ENCODE results near the gene FBXL16.

The FBXL16 gene

GRCh38 chr16:727291-727977 is 21.8 kb upstream of the FBXL16 start (continued):
- TF ChIP-seq ZXDB (tag by site-specific recombination; IDR thresholded peaks at IDR 0.05) (peak; percentile 50; the same call in 1 of the 2 replicates), ZNF211 (tag by site-specific recombination; IDR thresholded peaks at IDR 0.05; ENCODE audit: low read depth) (no peak), ZBTB8A (tag by site-specific recombination; IDR thresholded peaks at IDR 0.05) (peak; percentile 88), ZNF501 (tag by site-specific recombination; IDR thresholded peaks at IDR 0.05) (0 out of 2 replicates have a peak, but pooled peaks have one; percentile 31), ZNF529 (tag by site-specific recombination; IDR thresholded peaks at IDR 0.05; ENCODE audit: insufficient replicate concordance) (no peak), ZNF362 (tag by site-specific recombination; IDR thresholded peaks at IDR 0.05) (no peak), ZNF670 (tag by site-specific recombination; IDR thresholded peaks at IDR 0.05; ENCODE audit: low read depth) (no peak), HOXA7 (CRISPR knock-in tag; IDR thresholded peaks at IDR 0.05; ENCODE audit: borderline replicate concordance) (no peak), ZNF138 (tag by site-specific recombination; IDR thresholded peaks at IDR 0.05; ENCODE audit: borderline replicate concordance) (no peak), ZSCAN5A (tag by site-specific recombination; IDR thresholded peaks at IDR 0.05) (no peak), ZNF16 (tag by site-specific recombination; IDR thresholded peaks at IDR 0.05; ENCODE audit: low read depth) (no peak), KLF8 (tag by site-specific recombination; IDR thresholded peaks at IDR 0.05) (peak; percentile 75; the same call in 1 of the 2 replicates), KLF7 (tag by site-specific recombination; IDR thresholded peaks at IDR 0.05; ENCODE audit: borderline replicate concordance) (no peak), ZNF248 (tag by site-specific recombination; IDR thresholded peaks at IDR 0.05) (no peak), ZNF645 (tag by site-specific recombination; IDR thresholded peaks at IDR 0.05) (peak; percentile 64; the same call in 1 of the 2 replicates), ZNF366 (tag by site-specific recombination; conservative IDR thresholded peaks at IDR 0.05) (no peak), KLF10 (tag by site-specific recombination; IDR thresholded peaks at IDR 0.05) (0 out of 2 replicates have a peak, but pooled peaks have one; percentile 21), ZSCAN16 (tag by site-specific recombination; IDR thresholded peaks at IDR 0.05) (0 out of 2 replicates have a peak, but pooled peaks have one; percentile 33), YY2 (tag by site-specific recombination; IDR thresholded peaks at IDR 0.05) (no peak), SP3 (tag by site-specific recombination; IDR thresholded peaks at IDR 0.05) (peak; percentile 45), ZBTB48 (tag by site-specific recombination; IDR thresholded peaks at IDR 0.05) (peak; percentile 67; the same call in 1 of the 2 replicates), GLI2 (tag by site-specific recombination; IDR thresholded peaks at IDR 0.05; ENCODE audit: borderline replicate concordance, low read depth) (no peak), ZBTB21 (tag by site-specific recombination; IDR thresholded peaks at IDR 0.05) (no peak), ZNF560 (tag by site-specific recombination; IDR thresholded peaks at IDR 0.05; ENCODE audit: borderline replicate concordance) (no peak), ZBTB10 (tag by site-specific recombination; IDR thresholded peaks at IDR 0.05) (peak; percentile 78; the same call in 1 of the 2 replicates), ZEB2 (tag by site-specific recombination; IDR thresholded peaks at IDR 0.05) (peak; percentile 82), ZIC2 (tag by site-specific recombination; IDR thresholded peaks at IDR 0.05) (peak; percentile 90), ZNF843 (tag by site-specific recombination; IDR thresholded peaks at IDR 0.05) (peak; percentile 23; the same call in 1 of the 2 replicates), ZBTB11 (tag by site-specific recombination; conservative IDR thresholded peaks at IDR 0.05; ENCODE audit: low read depth) (0 out of 2 replicates have a peak, but pooled peaks have one; percentile 26), ZNF600 (tag by site-specific recombination; IDR thresholded peaks at IDR 0.05) (peak; percentile 51; the same call in 1 of the 2 replicates), ZNF747 (tag by site-specific recombination; IDR thresholded peaks at IDR 0.05) (no peak)

All from HEK293 (cell line).